Measurements from ENCODE around the gene CCNJ. TPM values are rescaled to one million over a fixed set of nuclear protein-coding genes. Genes with fewer than 3 reads are reported as not detected.

The CCNJ gene
- total and polyA plus RNA-seq, 2 of the 13 experiments (the other 11 are each of a cell fraction or from before 2014, with no cell fraction given), result 14.1 to 21.5 TPM

GRCh38 chr10:96092999-96093767 is 49.8 kb downstream of the CCNJ start (continued):
- TF ChIP-seq ZNF7 (CRISPR knock-in tag; IDR thresholded peaks at IDR 0.05) (no peak), ZFP62 (CRISPR knock-in tag; IDR thresholded peaks at IDR 0.05) (no peak), ZSCAN31 (CRISPR knock-in tag; IDR thresholded peaks at IDR 0.05; ENCODE audit: low read depth) (no peak), CREB3 (CRISPR knock-in tag; IDR thresholded peaks at IDR 0.05) (no peak), ZNF777 (CRISPR knock-in tag; IDR thresholded peaks at IDR 0.05) (no peak; the same call in 1 of the 2 replicates), GATAD1 (CRISPR knock-in tag; IDR thresholded peaks at IDR 0.05) (0 out of 2 replicates have a peak, but pooled peaks have one; percentile 38), FOXK1 (CRISPR knock-in tag; IDR thresholded peaks at IDR 0.05; ENCODE audit: borderline replicate concordance, low read depth) (peak; percentile 57; the same call in 1 of the 2 replicates), TBX3 (IDR thresholded peaks at IDR 0.05; ENCODE audit: borderline replicate concordance) (no peak), POLR2AphosphoS5 (IDR thresholded peaks at IDR 0.05; ENCODE audit: low read depth, low read length) (0 out of 2 replicates have a peak, but pooled peaks have one; percentile 16), RBFOX2 (IDR thresholded peaks at IDR 0.05; ENCODE audit: low read depth, low read length) (no peak), MYC (CRISPR knock-in tag; IDR thresholded peaks at IDR 0.05; ENCODE audit: borderline replicate concordance) (no peak), ONECUT2 (CRISPR knock-in tag; IDR thresholded peaks at IDR 0.05) (no peak), TOPORS (CRISPR knock-in tag; IDR thresholded peaks at IDR 0.05) (no peak), ARNT (IDR thresholded peaks at IDR 0.05) (no peak), ZNF451 (CRISPR knock-in tag; IDR thresholded peaks at IDR 0.05) (no peak), GABPB1 (CRISPR knock-in tag; IDR thresholded peaks at IDR 0.05) (peak; percentile 52; the same call in 1 of the 2 replicates), RBAK (CRISPR knock-in tag; IDR thresholded peaks at IDR 0.05) (0 out of 2 replicates have a peak, but pooled peaks have one; percentile 22), ATF1 (CRISPR knock-in tag; IDR thresholded peaks at IDR 0.05) (no peak), SYNCRIP (IDR thresholded peaks at IDR 0.05; ENCODE audit: insufficient read depth, low read depth, low read length) (no peak), ZNF709 (CRISPR knock-in tag; IDR thresholded peaks at IDR 0.05) (no peak), NBN (conservative IDR thresholded peaks at IDR 0.05) (no peak), GMEB1 (CRISPR knock-in tag; IDR thresholded peaks at IDR 0.05; ENCODE audit: borderline replicate concordance) (no peak)
- TF ChIP-seq, protein P1, sequence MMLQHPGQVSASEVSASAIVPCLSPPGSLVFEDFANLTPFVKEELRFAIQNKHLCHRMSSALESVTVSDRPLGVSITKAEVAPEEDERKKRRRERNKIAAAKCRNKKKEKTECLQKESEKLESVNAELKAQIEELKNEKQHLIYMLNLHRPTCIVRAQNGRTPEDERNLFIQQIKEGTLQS (CRISPR knock-in tag; IDR thresholded peaks at IDR 0.05), result no peak
- TF ChIP-seq, protein P2, sequence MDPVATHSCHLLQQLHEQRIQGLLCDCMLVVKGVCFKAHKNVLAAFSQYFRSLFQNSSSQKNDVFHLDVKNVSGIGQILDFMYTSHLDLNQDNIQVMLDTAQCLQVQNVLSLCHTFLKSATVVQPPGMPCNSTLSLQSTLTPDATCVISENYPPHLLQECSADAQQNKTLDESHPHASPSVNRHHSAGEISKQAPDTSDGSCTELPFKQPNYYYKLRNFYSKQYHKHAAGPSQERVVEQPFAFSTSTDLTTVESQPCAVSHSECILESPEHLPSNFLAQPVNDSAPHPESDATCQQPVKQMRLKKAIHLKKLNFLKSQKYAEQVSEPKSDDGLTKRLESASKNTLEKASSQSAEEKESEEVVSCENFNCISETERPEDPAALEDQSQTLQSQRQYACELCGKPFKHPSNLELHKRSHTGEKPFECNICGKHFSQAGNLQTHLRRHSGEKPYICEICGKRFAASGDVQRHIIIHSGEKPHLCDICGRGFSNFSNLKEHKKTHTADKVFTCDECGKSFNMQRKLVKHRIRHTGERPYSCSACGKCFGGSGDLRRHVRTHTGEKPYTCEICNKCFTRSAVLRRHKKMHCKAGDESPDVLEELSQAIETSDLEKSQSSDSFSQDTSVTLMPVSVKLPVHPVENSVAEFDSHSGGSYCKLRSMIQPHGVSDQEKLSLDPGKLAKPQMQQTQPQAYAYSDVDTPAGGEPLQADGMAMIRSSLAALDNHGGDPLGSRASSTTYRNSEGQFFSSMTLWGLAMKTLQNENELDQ (CRISPR knock-in tag; IDR thresholded peaks at IDR 0.05; ENCODE audit: borderline replicate concordance), result no peak
- TF ChIP-seq, protein P3, sequence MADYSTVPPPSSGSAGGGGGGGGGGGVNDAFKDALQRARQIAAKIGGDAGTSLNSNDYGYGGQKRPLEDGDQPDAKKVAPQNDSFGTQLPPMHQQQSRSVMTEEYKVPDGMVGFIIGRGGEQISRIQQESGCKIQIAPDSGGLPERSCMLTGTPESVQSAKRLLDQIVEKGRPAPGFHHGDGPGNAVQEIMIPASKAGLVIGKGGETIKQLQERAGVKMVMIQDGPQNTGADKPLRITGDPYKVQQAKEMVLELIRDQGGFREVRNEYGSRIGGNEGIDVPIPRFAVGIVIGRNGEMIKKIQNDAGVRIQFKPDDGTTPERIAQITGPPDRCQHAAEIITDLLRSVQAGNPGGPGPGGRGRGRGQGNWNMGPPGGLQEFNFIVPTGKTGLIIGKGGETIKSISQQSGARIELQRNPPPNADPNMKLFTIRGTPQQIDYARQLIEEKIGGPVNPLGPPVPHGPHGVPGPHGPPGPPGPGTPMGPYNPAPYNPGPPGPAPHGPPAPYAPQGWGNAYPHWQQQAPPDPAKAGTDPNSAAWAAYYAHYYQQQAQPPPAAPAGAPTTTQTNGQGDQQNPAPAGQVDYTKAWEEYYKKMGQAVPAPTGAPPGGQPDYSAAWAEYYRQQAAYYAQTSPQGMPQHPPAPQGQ (CRISPR knock-in tag; IDR thresholded peaks at IDR 0.05; ENCODE audit: borderline replicate concordance), result no peak

All from HepG2 (cell line).